ENCODE results near the gene ARHGAP6.

DNA sequence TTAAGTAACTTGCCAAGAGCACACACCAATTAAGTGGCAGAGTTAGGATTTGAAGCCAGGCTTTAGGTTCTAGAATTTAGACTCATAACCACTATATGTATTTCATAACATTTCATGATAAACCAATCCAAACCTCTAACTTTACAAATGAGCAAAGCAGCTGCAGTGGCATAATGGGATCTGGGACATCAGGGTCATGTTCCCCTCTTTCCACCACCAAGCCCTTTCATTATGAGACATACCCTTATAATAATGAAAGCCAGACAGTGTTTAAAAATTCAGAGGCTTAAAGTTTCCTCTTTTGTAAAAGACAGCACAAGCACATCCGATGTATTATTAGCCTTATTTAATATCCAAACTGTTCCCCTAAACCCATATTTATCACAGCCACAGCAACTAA is 400.8 kb downstream of the ARHGAP6 start:
- TF ChIP-seq MAX (IDR thresholded peaks at IDR 0.05) (no peak), RAD21 (IDR thresholded peaks at IDR 0.05; ENCODE audit: low read depth) (no peak), TAF1 (IDR thresholded peaks at IDR 0.05; ENCODE audit: low read depth) (no peak), TCF12 (IDR thresholded peaks at IDR 0.05; ENCODE audit: low read depth) (no peak), CEBPB (IDR thresholded peaks at IDR 0.05) (no peak), EP300 (IDR thresholded peaks at IDR 0.05; ENCODE audit: borderline replicate concordance) (no peak), REST (IDR thresholded peaks at IDR 0.05; ENCODE audit: low read depth) (no peak), EGR1 (IDR thresholded peaks at IDR 0.05) (no peak), CREB1 (IDR thresholded peaks at IDR 0.05; ENCODE audit: low read depth) (no peak), TEAD4 (IDR thresholded peaks at IDR 0.05) (no peak), USF1 (IDR thresholded peaks at IDR 0.05) (no peak)
